Measurements from ENCODE around the gene MC3R. TPM values are rescaled to one million over a fixed set of nuclear protein-coding genes. Genes with fewer than 3 reads are reported as not detected.

The MC3R gene
- not detected in 5 replicates for total RNA-seq (2022; extraction: Qiagen RNA extraction)

GRCh38 chr20:56247954-56248782 lies at the start of gene MC3R:
Gene MC3R (plus strand): TSS chr20:56248732. CDS start chr20:56248844, 112 bp downstream.

Other genes with a start within 250 kb of the MC3R start
- gene CBLN4, start 243.2 kb upstream of the MC3R start, total RNA-seq (2022; extraction: Qiagen RNA extraction), result not detected in 5 replicates
- 10.9 to 12.8 TPM (median 11.3 TPM) in 5 replicates for gene FAM210B, start 110.2 kb downstream of the MC3R start, total RNA-seq (2022; extraction: Qiagen RNA extraction)
- gene AURKA, start 143.5 kb downstream of the MC3R start, total RNA-seq (2022; extraction: Qiagen RNA extraction), result 90.2 to 110 TPM (median 101 TPM) in 5 replicates
- 35.9 to 39.9 TPM (median 38.4 TPM) in 5 replicates for gene CSTF1, start 143.9 kb downstream of the MC3R start, total RNA-seq (2022; extraction: Qiagen RNA extraction)
- 0.02 to 0.12 TPM in 2 of 5 replicates, not detected in the others for gene CASS4, start 163.5 kb downstream of the MC3R start, total RNA-seq (2022; extraction: Qiagen RNA extraction)
- 79.2 to 101 TPM (median 93.7 TPM) in 5 replicates for gene RTF2, start 219.9 kb downstream of the MC3R start, total RNA-seq (2022; extraction: Qiagen RNA extraction)